Bronchial epithelial cell (primary cell): ENCODE results near the gene PTPRN2. TPM values are rescaled to one million over a fixed set of nuclear protein-coding genes. Genes with fewer than 3 reads are reported as not detected.

Source experiments
- DNase-seq: peaks from one replicate; pipeline ENCODE4 v3.0.0-alpha.2; 2010; ENCODE audit warnings: low read depth
- FAIRE-seq: peaks from 2 replicates; lab custom pipeline; 2011; peaks lifted over from hg19 to GRCh38; lab: Jason Lieb, UNC
- H3K27me3 ChIP-seq: 2 replicates; pipeline ENCODE4 v1.5.1; 2011; ENCODE audit warnings: low read length; ENCODE audit not compliant: control insufficient read depth, insufficient read depth
- H3K36me3 ChIP-seq: 2 replicates; pipeline ENCODE4 v1.5.1; 2011; ENCODE audit warnings: low read length; ENCODE audit not compliant: control insufficient read depth, insufficient read depth
- H3K4me3 ChIP-seq: 2 replicates; pipeline ENCODE4 v1.5.1; 2011; ENCODE audit warnings: mild to moderate bottlenecking, low read depth, low read length, control low read depth
- total RNA-seq: library from RNA; depleted of rRNA; stranded (reverse); fragments of >200 nt; gene quantifications from 2 replicates; pipeline ENCODE4 v1.2.1, GENCODE V29; 2014
- TF ChIP-seq, protein P1 (sequence below): IDR thresholded peaks from 2 replicates; pipeline ENCODE4 v1.5.1; 2011; ENCODE audit warnings: mild to moderate bottlenecking, moderate library complexity, low read length, control low read depth, inconsistent platforms; ENCODE audit not compliant: insufficient read depth, severe bottlenecking

The PTPRN2 gene
- total RNA-seq, 1 donor from 2014 or later = 1.1 TPM

- no peak for FAIRE-seq
- H3K27me3 ChIP-seq = no peaks in the 10 kb centered on the region
- H3K36me3 ChIP-seq = no peaks in the 10 kb centered on the region
- TF ChIP-seq, protein P1, sequence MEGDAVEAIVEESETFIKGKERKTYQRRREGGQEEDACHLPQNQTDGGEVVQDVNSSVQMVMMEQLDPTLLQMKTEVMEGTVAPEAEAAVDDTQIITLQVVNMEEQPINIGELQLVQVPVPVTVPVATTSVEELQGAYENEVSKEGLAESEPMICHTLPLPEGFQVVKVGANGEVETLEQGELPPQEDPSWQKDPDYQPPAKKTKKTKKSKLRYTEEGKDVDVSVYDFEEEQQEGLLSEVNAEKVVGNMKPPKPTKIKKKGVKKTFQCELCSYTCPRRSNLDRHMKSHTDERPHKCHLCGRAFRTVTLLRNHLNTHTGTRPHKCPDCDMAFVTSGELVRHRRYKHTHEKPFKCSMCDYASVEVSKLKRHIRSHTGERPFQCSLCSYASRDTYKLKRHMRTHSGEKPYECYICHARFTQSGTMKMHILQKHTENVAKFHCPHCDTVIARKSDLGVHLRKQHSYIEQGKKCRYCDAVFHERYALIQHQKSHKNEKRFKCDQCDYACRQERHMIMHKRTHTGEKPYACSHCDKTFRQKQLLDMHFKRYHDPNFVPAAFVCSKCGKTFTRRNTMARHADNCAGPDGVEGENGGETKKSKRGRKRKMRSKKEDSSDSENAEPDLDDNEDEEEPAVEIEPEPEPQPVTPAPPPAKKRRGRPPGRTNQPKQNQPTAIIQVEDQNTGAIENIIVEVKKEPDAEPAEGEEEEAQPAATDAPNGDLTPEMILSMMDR = no peak
- no peak overlapping the region for H3K4me3 ChIP-seq
- no peak for DNase-seq
These were observed 706.4 kb downstream of the PTPRN2 start for GRCh38 chr7:157881048-157881771.

- TF ChIP-seq, protein P1 = no peak
- DNase-seq (no peak), FAIRE-seq (no peak)
These were observed 708.2 kb downstream of the PTPRN2 start for GRCh38 chr7:157879391-157879790.

DNA sequence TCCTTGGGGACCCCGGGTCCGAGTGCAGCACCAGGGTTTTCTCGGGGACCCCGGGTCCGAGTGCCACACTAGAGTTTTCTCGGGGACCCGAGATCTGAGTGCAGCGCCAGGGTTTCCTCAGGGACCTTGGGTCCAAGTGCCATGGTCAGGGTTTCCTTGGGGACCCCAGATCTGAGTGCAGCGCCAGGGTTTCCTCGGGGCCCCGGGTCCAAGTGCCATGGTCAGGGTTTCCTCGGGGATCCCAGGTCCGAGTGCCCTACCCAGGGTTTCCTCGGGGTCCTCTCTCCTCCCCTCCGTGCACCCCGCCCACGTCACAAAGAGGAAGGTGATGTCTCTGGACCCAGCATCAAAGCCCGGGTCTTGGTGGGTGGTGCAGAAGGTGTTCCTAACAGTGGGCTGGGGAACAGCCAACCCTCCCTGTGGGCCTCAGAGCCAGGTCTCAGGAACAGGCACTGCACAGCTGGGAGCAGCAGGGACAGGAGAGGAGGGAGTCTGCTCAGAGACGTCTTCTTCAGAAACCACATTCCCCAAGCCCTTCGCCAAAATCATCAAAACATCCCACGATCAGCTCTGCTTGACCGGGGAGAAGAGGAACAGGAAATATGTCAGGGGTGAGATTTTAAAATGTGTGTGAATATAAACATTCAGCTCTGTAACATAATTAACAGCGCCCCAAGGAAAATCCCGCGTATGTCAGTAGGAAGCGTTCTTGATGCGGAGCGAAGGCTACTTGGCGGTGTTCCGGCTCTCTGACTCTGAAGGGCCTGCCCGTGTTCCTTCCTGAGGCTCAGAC, 710.1 kb downstream of the PTPRN2 start:
- FAIRE-seq (no peak), DNase-seq (no peak)
- no peaks in the 10 kb centered on the region for H3K27me3 ChIP-seq
- H3K4me3 ChIP-seq = no peak overlapping the region
- H3K36me3 ChIP-seq = no peaks in the 10 kb centered on the region
- TF ChIP-seq, protein P1 = no peak

More at GRCh38 chr7:157879391-157879790, 708.2 kb downstream of the PTPRN2 start:
- H3K36me3 ChIP-seq = no peaks in the 10 kb centered on the region
- H3K27me3 ChIP-seq = no peaks in the 10 kb centered on the region
- H3K4me3 ChIP-seq = no peak overlapping the region

DNA sequence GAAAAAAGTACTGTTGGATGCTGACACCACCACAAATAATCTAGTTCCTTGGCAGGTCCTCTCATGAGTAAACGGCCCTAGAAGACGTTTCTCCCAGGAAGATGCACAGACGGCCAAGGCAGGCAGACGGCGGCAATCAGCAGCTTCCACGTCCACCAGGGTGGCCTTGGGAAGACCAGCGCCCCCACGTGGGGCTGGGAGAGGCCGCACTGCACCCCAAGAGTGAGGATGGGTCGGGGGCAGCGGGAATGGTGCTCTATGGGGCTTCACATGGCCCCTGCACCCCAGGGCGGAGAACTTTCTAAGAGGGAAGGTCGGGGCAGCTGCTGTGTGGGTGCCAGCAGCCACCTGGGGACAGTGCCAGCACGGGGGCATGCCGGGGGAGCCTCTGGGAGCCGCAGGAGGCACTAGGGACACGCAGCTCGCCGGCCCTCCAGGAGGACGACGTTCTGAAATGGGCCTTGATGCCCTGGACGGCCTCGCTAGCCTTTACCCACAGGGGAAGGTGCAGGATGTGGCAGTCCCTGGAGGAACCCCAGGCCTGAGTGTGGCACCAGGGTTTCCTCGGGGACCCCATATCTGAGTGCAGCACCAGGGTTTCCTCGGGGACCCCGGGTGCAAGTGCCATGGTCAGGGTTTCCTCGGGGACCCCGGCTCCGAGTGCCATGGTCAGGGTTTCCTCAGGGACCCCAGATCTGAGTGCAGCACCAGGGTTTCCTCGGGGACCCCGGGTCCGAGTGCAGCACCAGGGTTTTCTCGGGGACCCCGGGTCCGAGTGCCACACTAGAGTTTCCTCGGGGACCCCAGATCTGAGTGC, 710.9 kb downstream of the PTPRN2 start:
- Histone ChIP-seq H3K27me3 (no peaks in the 10 kb centered on the region), H3K4me3 (no peak overlapping the region), H3K36me3 (no peaks in the 10 kb centered on the region)
- TF ChIP-seq, protein P1 = no peak
- DNase-seq (no peak), FAIRE-seq (no peak)

GRCh38 chr7:157875230-157876179, 712.1 kb downstream of the PTPRN2 start:
- no peak overlapping the region for H3K4me3 ChIP-seq
- TF ChIP-seq, protein P1 = no peak
- FAIRE-seq (peak; percentile 81), DNase-seq (no peak)
- no peaks in the 10 kb centered on the region for H3K27me3 ChIP-seq
- H3K36me3 ChIP-seq = no peaks in the 10 kb centered on the region
